MM.1S (cell line): ENCODE results near the gene TICAM1.
"Not testable (repeated sequence)": the region's sequence is repeated elsewhere in the genome, so short reads cannot be mapped to it uniquely, and the experiment has no call there.

Source experiments
- CTCF ChIP-seq: fragments of 300-600 bp; sonication (generic); IDR thresholded peaks from 2 replicates; pipeline ENCODE4 v1.5.1; 2016; ENCODE audit warnings: antibody characterized with exemption, low read length, mixed read lengths
- EZH2 ChIP-seq: fragments of 300-600 bp; sonication (generic); optimal IDR thresholded peaks from 2 replicates; pipeline ENCODE3; 2017; ENCODE audit warnings: low read depth, mild to moderate bottlenecking, antibody characterized with exemption, low read length, mixed read lengths

GRCh38 chr19:4831979-4832340 lies 448 bp upstream of the TICAM1 start:
- TF ChIP-seq CTCF, EZH2: not testable (repeated sequence)
